HG03571 (cell line): ENCODE results near the gene PDE2A.

Source experiments
- ATAC-seq: cut with Tn5 transposase; IDR thresholded peaks from one replicate; pipeline ENCODE4 v1.9.1; 2021; ENCODE audit not compliant: unreplicated experiment

Gene PDE2A

DNA sequence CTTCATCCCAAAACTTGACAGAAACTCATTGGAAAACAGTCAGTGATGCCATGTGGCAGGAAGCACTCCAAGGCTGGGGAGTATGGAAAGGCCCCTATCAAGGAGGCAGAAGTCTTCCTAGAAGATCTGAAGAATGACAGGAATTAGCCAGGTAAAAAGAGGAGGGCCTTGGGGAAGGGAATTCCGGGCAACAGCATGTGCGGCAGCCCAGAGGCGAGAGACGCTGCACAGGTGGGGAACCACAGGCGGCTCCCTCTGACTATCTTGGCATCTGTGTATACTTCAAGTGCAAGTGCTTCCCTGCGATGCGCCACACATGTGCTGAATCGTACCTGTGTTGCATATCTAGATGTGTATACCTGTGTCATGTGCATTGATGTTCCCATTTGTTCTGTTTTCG is 12.7 kb downstream of the PDE2A start:
- no peak for ATAC-seq

DNA sequence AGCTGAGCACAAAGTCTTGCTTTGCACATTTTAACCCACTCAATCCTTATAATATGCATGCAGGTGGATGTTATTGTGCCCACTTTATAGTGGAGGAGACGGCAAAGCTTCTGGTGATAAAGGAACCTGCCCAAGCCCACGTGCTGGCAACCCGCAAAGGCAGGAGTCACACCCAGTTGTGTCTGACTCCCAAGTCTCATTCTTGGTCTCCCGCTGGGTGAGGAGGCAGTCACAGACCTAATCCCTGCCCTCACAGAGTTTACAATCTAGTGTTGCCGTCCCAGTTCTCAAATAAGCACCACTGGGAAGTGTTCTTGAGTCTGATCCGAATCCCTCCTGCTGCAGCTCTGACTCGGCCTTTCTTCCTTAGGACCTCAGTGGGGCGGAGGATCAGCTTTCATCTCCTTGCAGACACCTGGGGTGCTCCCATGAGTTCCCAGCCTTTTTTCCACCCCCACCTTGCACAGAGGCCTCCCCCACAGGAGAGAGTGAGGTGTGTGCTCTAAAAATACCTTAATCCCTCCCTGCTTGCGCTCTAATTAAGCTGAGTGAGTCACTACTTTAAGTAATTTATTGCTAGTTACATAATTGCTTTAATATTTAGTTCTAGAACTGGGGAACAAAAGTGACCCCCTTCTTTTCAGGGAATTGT is 15.1 kb downstream of the PDE2A start:
- no peak for ATAC-seq

DNA sequence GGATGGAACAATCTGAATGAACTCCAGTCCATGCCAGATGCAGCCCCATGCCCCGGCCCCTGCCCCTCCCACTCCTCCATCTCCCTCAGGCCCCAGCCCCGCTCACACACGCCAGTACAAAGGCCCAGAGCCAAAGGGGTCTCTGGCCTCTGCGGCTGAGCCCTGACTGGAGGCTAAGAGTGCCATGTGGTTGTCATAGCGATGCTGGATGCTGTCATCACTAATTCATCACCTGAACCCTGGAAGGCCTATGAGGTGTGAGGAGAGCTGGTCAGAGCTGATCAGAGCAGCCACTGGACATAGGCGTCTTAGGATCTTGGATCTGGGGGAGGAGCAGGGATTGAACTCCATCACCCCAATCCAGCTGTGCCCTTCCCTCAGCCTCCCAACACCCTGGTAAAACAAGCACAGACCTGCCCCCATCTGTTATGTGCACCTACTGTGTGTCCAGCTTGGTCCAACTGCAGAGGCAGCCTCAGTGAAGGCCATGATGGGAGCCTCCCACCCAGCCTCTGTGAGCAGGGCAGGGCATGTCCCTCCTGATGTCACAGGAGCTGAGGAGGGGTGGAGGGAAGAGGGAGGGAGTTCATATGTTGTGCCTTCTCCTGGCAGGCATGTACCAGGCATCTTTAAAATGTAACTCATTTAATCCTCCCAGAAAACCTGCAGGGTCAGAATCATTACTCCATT is 16.7 kb downstream of the PDE2A start:
- no peak for ATAC-seq

- ATAC-seq, result no peak
These were observed 18.2 kb downstream of the PDE2A start for GRCh38 chr11:72655896-72656464.

DNA sequence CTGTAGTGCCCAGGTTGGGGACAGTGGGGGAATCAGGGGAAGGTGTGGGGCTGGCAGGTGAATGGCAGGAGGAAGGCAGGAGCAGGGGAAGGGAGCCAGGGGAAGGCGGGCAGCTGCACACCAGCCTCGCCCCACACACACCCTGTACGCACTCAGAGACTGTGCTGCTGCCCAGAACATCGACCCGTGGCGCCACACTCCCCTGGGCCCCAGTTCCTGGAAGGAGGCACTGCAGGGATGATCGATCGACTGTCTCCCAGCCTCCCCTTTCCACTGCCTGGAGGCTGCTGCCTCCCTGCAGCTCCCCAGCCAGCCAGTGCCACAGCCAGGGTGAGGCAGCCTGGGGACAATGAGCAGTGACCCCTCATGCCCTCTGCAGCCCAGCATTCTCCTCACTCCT is 19.2 kb downstream of the PDE2A start:
- ATAC-seq, result no peak

- no peak for ATAC-seq
These were observed 20.6 kb downstream of the PDE2A start for GRCh38 chr11:72653649-72654048.

- no peak for ATAC-seq
These were observed 21.2 kb downstream of the PDE2A start for GRCh38 chr11:72652873-72653630.

GRCh38 chr11:72652133-72652532 is 22.1 kb downstream of the PDE2A start:
- no peak for ATAC-seq

- ATAC-seq, result no peak
These were observed 24.8 kb downstream of the PDE2A start for GRCh38 chr11:72649215-72649976.

DNA sequence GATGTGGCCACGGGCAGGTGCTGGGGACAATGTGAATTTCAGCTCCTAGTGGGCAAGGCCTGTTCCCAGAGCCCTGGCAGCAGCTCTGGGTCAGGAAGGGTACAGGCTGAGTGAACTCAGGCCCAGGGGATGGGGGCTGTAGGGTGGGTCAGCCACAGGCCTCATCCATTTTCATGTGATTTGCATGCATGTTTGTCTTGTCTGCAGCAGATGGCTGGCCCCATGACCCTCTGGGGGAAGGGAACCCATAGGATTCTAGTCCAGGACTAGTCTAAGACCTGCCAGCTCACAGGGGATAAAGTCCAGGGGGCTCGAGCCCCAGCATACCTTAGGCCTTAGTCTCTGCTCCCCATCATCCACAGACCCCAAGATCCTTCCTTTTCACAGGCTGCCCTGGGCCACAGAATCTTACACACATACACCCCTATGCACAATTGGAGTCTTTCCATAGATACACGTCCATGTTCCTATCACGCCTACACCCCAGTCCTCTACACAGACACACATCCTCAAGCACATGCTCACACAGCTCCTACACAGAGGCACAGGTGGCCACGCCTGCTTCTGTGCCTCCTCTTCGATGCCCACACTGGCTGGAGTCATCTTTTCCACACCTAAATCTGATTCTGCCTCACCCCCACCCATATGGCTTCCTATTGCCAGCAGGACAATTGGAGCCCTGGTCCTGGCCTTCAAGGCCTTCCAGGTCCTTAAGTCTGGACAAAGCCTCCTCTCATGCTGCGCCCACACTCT is 25.7 kb downstream of the PDE2A start:
- ATAC-seq, result no peak

DNA sequence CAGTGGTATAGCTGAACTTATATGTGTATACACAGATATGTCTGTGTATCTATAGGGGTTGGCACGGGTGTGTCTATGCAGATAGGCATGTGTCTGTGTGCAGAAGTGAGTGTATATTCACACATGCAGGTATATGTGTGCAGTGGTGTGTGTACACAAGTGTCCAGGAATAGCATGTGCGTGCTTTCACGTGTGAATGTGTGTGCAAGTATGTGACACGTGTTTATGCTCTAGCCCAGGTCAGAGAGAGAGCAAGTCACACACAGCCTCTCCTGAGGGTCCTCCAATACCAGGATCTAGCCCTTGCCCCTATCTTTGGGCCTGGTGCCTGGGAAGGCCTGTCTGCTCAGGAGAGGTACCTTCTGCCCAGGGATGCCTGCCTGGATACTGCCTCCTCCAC is 26.3 kb downstream of the PDE2A start:
- no peak for ATAC-seq

GRCh38 chr11:72646472-72646871 is 27.8 kb downstream of the PDE2A start:
- no peak for ATAC-seq

GRCh38 chr11:72646024-72646423 is 28.2 kb downstream of the PDE2A start:
- ATAC-seq, result no peak

DNA sequence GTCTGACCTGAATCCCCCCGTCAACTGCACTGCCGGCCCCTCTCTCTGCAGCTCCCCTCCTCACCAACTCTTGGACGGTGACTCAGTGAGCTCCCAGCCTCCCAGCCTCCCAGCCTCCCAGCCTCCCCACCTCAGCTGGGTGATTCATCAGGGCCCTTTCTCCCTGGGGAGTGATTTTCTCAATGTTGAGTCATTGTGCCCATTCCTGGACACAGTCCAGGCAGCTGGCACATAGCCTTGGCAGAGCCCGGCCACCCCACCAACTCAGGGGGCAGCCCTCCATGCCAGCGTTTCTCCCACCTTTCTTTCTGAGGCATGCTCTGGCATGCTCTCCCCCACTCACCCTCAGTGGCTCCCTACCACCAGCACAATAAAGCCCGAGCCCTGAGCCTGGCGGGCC is 30.7 kb downstream of the PDE2A start:
- ATAC-seq, result no peak

DNA sequence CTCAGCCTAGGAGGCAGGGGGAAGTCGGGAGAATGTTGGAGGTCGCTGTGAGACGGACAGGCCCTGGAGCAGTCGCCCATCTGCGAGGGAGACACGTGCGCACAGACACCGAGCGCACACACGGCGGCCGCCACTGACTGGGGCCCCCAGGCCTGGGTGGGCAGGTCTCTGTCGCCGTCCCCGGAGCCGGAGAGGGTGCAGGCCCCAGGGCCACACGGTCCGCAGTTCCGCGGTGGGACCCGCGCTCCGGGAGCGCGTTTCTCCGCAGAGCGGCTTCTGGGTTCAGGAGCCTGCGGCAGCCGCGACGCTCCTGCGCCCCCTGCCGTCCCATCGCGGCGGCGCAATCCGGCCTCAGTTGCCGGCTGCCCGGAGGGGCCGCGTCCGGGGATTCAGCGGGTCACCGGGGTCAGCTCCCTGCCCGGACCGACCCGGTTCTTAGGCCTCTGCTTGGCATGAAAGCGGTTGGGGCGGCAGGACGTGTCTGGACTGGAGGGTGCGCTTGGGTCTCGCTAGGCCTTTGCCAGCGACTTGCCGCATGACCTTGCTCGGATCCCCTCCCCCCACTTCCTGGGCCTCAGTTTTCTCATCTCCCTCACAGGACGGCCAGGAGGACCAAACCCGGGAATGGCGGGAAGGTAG is 31.2 kb downstream of the PDE2A start:
- no peak for ATAC-seq

DNA sequence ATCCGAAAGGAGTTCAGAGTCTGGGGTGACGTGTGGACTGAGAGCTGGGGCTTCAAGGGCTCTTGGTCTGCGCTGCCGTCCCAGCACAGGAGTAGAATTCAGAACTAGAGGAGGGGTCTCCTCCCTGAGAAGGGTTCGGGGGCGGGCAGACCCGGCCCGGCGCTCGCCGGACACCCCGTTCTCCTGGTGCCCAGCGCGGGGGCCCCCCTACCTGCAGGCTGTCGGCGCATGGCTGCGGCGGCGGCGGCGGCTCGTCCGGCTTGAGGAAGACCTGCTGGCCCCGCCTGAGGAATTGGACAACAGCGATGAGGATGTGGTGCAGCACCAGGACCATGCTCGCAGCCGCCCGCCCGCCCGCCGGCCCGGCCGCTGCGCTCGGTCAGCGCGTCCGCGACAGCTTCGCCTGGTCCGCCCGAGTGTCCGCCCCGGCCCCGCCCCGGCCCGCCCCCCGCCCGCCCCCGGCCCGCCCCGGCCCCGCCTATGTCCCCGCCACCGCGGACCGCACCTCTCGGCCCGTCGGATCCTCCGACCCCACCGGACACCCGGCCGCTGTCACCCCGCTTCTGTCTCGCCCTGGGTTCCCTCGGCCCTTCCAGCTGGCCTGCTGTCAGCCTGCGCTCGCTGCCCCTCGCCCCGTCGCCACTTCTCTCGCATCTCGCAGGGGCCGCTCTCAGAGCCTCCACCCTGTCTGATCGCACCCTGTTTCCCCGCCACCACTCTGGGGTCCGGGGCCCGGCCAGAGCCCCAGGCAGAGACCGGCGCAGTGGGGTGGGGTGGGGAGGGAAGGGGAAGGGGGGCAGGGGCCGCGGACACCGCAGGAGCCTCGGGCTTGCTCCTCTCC is 32.0 kb downstream of the PDE2A start:
- no peak for ATAC-seq

DNA sequence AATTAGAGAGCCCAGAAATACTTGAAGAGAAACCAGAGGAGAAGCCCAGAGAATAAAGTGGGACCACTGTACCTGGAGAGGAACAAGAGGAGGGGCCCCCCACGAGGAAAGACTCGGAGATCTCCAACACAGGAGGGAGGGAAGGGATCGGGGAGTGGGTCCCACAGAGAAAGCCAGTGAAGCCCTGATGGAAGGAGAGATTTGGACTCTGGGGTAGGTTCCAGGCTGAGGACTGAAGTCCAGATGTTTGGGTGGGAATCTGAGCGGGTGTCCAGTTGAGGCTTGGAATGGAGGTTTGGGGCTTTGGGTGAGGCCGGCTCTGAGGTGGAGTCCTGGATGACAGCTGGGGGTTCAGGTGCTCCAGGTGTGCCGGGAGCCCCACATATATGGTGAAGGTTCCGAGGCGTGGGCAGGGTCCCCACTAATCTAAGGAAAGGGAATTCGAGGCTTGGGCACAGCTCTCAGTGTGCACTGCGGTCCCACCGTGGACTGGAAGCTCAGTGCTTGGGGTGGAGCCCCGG is 32.6 kb downstream of the PDE2A start:
- ATAC-seq, result no peak

DNA sequence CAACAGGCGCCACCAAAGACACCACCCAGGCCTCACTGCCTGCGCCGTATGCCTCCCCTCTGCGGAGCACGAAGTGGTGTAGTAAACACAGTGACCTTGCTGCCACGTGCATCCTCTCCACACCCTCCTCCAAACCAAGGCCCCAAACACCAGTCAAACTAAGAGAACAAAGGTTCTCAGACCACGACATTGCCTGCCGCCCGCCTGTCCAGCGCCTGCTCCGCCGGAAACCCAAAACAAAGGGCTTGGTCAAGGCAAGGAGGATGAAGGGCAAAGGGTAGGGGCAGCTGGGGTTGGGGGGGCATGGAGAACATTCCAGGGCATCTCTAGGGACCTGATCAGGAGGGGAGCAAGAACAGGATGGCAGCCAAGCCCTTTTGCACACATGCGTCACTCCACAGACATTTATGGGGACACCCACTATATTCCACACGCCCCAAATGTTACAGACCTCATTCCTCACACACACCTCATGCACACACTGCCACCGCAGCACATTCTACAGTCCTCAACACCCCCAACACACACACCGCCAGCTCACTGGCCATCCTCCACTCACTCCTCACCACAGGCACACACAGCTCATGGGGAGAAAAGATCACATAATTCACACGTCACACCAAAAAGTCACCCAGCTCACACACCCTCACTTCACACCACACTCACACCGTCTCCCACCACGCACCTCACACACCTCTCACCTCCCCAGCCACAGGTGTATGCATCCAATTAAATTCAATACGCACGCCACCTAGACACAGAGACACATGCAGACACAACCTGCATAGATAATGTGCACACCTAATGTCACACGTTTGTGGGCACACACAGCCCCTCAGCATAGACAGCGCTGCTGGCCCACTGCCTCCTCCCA is 34.5 kb downstream of the PDE2A start:
- ATAC-seq, result no peak
